ENCODE data around the gene FUT8.

Gene FUT8

DNA sequence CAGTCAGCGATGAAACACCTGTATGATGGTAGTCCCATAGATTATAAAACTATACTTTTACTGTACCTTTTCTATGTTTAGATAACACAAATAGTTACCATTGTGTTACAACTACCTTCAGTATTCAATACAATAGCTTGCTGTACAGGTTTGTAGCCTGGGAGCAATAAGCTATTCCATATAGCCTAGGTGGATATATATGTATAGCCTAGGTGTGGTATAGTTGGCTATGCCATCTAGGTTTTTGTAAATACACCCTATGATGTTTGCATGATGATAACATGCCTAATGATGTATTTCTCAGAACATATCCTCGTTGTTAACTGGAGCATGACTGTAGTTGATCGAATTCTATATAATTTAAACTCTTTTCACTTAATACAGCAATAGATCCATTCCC, 316.1 kb downstream of the FUT8 start (continued):
- TF ChIP-seq, protein P1, sequence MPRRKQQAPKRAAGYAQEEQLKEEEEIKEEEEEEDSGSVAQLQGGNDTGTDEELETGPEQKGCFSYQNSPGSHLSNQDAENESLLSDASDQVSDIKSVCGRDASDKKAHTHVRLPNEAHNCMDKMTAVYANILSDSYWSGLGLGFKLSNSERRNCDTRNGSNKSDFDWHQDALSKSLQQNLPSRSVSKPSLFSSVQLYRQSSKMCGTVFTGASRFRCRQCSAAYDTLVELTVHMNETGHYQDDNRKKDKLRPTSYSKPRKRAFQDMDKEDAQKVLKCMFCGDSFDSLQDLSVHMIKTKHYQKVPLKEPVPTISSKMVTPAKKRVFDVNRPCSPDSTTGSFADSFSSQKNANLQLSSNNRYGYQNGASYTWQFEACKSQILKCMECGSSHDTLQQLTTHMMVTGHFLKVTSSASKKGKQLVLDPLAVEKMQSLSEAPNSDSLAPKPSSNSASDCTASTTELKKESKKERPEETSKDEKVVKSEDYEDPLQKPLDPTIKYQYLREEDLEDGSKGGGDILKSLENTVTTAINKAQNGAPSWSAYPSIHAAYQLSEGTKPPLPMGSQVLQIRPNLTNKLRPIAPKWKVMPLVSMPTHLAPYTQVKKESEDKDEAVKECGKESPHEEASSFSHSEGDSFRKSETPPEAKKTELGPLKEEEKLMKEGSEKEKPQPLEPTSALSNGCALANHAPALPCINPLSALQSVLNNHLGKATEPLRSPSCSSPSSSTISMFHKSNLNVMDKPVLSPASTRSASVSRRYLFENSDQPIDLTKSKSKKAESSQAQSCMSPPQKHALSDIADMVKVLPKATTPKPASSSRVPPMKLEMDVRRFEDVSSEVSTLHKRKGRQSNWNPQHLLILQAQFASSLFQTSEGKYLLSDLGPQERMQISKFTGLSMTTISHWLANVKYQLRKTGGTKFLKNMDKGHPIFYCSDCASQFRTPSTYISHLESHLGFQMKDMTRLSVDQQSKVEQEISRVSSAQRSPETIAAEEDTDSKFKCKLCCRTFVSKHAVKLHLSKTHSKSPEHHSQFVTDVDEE (CRISPR knock-in tag; IDR thresholded peaks at IDR 0.05) = no peak
- no peak for TF ChIP-seq CREB5 (CRISPR knock-in tag; IDR thresholded peaks at IDR 0.05; ENCODE audit: low read depth)
- no peak for TF ChIP-seq BACH2 (CRISPR knock-in tag; IDR thresholded peaks at IDR 0.05; ENCODE audit: borderline replicate concordance)
- no peak for TF ChIP-seq ZNF565 (CRISPR knock-in tag; conservative IDR thresholded peaks at IDR 0.05; ENCODE audit: low read depth)

- no peak for ATAC-seq
- no peak for TF ChIP-seq CREB5 (CRISPR knock-in tag; IDR thresholded peaks at IDR 0.05; ENCODE audit: low read depth)
- no peak for TF ChIP-seq PPARA (CRISPR knock-in tag; IDR thresholded peaks at IDR 0.05; ENCODE audit: borderline replicate concordance)
- no peak for TF ChIP-seq SNAI2 (CRISPR knock-in tag; IDR thresholded peaks at IDR 0.05)
- no peak for TF ChIP-seq RARB (CRISPR knock-in tag; IDR thresholded peaks at IDR 0.05)
- TF ChIP-seq ZFP3 (CRISPR knock-in tag; IDR thresholded peaks at IDR 0.05) = no peak
- TF ChIP-seq, protein P2, sequence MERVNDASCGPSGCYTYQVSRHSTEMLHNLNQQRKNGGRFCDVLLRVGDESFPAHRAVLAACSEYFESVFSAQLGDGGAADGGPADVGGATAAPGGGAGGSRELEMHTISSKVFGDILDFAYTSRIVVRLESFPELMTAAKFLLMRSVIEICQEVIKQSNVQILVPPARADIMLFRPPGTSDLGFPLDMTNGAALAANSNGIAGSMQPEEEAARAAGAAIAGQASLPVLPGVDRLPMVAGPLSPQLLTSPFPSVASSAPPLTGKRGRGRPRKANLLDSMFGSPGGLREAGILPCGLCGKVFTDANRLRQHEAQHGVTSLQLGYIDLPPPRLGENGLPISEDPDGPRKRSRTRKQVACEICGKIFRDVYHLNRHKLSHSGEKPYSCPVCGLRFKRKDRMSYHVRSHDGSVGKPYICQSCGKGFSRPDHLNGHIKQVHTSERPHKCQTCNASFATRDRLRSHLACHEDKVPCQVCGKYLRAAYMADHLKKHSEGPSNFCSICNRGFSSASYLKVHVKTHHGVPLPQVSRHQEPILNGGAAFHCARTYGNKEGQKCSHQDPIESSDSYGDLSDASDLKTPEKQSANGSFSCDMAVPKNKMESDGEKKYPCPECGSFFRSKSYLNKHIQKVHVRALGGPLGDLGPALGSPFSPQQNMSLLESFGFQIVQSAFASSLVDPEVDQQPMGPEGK (CRISPR knock-in tag; IDR thresholded peaks at IDR 0.05; ENCODE audit: borderline replicate concordance) = no peak
- no peak for TF ChIP-seq OSR1 (CRISPR knock-in tag; IDR thresholded peaks at IDR 0.05)
These were observed 317.0 kb downstream of the FUT8 start for GRCh38 chr14:65729566-65729965.

- TF ChIP-seq, protein P3, sequence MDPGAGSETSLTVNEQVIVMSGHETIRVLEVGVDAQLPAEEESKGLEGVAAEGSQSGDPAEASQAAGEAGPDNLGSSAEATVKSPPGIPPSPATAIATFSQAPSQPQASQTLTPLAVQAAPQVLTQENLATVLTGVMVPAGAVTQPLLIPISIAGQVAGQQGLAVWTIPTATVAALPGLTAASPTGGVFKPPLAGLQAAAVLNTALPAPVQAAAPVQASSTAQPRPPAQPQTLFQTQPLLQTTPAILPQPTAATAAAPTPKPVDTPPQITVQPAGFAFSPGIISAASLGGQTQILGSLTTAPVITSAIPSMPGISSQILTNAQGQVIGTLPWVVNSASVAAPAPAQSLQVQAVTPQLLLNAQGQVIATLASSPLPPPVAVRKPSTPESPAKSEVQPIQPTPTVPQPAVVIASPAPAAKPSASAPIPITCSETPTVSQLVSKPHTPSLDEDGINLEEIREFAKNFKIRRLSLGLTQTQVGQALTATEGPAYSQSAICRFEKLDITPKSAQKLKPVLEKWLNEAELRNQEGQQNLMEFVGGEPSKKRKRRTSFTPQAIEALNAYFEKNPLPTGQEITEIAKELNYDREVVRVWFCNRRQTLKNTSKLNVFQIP (CRISPR knock-in tag; IDR thresholded peaks at IDR 0.05; ENCODE audit: borderline replicate concordance, low read depth) = no peak
- TF ChIP-seq ESRRG (CRISPR knock-in tag; IDR thresholded peaks at IDR 0.05) (no peak), SNAI2 (CRISPR knock-in tag; IDR thresholded peaks at IDR 0.05) (no peak), ZNF70 (CRISPR knock-in tag; IDR thresholded peaks at IDR 0.05) (no peak), ZFP30 (CRISPR knock-in tag; IDR thresholded peaks at IDR 0.05) (no peak), ARNTL (CRISPR knock-in tag; IDR thresholded peaks at IDR 0.05; ENCODE audit: borderline replicate concordance, low read depth) (no peak), RARB (CRISPR knock-in tag; IDR thresholded peaks at IDR 0.05) (no peak), ZNF565 (CRISPR knock-in tag; conservative IDR thresholded peaks at IDR 0.05; ENCODE audit: low read depth) (no peak), ZC3H10 (CRISPR knock-in tag; IDR thresholded peaks at IDR 0.05) (no peak), PPARA (CRISPR knock-in tag; IDR thresholded peaks at IDR 0.05; ENCODE audit: borderline replicate concordance) (no peak), CREB5 (CRISPR knock-in tag; IDR thresholded peaks at IDR 0.05; ENCODE audit: low read depth) (no peak), ISL1 (CRISPR knock-in tag; IDR thresholded peaks at IDR 0.05) (no peak), TCF4 (CRISPR knock-in tag; IDR thresholded peaks at IDR 0.05; ENCODE audit: borderline replicate concordance) (no peak), BACH2 (CRISPR knock-in tag; IDR thresholded peaks at IDR 0.05; ENCODE audit: borderline replicate concordance) (no peak), ZNF8 (CRISPR knock-in tag; IDR thresholded peaks at IDR 0.05) (no peak), CSDC2 (CRISPR knock-in tag; IDR thresholded peaks at IDR 0.05) (no peak), TOX (CRISPR knock-in tag; IDR thresholded peaks at IDR 0.05; ENCODE audit: borderline replicate concordance) (no peak)
- TF ChIP-seq, protein P2 (CRISPR knock-in tag; IDR thresholded peaks at IDR 0.05; ENCODE audit: borderline replicate concordance) = no peak
- TF ChIP-seq, protein P1 (CRISPR knock-in tag; IDR thresholded peaks at IDR 0.05) = no peak
- no peak for ATAC-seq
These were observed 319.5 kb downstream of the FUT8 start for GRCh38 chr14:65731933-65732506.
